GM12873 (cell line): Measurements from ENCODE around the gene GDPD5.

ENCODE experiments used
- TF ChIP-seq, protein P1 (sequence below): IDR thresholded peaks from 2 replicates; pipeline ENCODE4 v1.5.1; 2012; ENCODE audit warnings: low read depth, mild to moderate bottlenecking, moderate library complexity, low read length, control low read depth; ENCODE audit not compliant: insufficient read depth; ENCODE audit errors: missing control alignments

GDPD5 gene

DNA sequence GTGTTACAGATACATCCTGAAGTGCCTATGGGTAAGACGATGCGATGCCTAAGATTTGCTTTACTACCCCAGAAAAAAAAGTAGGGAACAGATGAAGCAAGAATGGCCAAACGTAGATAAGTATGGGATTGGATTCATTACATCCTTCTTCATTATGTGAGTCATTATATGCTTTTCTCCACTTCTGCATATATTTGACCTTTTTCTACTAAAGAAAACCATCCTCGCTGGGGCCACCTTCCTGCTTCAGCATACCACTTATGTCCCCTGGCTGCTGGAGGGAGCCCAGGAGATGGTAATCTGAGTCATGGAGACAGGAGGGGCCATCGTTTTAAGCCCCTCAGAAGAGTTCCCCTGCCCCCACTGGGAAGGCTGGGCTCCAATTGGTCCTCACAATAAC, 78.3 kb downstream of the GDPD5 start:
- TF ChIP-seq, protein P1, sequence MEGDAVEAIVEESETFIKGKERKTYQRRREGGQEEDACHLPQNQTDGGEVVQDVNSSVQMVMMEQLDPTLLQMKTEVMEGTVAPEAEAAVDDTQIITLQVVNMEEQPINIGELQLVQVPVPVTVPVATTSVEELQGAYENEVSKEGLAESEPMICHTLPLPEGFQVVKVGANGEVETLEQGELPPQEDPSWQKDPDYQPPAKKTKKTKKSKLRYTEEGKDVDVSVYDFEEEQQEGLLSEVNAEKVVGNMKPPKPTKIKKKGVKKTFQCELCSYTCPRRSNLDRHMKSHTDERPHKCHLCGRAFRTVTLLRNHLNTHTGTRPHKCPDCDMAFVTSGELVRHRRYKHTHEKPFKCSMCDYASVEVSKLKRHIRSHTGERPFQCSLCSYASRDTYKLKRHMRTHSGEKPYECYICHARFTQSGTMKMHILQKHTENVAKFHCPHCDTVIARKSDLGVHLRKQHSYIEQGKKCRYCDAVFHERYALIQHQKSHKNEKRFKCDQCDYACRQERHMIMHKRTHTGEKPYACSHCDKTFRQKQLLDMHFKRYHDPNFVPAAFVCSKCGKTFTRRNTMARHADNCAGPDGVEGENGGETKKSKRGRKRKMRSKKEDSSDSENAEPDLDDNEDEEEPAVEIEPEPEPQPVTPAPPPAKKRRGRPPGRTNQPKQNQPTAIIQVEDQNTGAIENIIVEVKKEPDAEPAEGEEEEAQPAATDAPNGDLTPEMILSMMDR, result no peak

DNA sequence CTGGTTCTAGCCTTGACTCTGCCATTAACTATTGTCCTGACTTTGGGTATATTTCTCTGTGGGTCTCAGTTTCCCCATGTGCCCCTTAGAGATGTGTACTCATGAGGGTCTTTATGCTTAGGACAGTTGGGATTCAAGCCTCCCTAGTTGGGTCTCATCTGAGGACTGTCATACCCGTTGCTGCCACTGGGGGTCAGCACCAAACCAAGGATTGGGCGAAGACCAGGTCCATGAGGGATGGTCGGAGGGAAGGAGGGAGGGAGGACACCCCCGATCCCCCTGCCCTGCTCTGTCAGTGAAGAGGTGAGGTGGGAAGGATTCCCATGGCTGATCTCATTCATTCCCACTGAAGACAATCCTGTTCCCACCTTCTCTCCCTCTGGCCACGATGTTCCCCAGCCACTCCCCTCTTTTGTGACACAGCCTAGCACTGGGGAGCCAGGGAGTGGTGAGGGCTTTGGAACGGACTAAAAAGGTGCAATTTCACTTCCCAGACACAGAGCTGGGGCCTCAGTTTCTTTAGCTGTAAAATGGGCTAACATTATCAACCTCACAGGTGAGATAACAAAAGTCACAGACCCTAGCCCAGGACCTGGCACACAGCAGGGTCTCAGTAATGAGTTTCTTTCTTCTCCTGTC, 80.3 kb downstream of the GDPD5 start:
- TF ChIP-seq, protein P1, result peak; percentile 98

DNA sequence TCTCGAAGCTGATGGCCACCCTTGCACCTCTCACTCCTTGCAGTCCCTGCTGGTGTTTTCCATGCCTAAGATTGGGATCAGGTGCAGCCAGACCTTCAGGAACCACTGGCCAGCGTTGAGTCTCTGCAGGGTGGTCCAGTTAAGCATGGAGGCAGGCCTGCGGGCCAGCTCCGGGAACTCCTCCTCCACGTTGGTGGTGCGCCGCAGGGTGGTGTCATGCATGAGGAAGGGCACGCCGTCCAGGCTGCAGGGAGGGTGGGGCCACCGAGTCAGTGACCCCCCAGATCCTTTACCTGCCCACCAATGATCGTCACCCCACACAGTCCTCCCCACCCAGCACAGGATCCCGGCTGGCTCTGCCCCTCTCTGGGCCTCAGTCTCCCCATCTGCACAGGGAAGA, 82.7 kb downstream of the GDPD5 start:
- TF ChIP-seq, protein P1, result no peak

DNA sequence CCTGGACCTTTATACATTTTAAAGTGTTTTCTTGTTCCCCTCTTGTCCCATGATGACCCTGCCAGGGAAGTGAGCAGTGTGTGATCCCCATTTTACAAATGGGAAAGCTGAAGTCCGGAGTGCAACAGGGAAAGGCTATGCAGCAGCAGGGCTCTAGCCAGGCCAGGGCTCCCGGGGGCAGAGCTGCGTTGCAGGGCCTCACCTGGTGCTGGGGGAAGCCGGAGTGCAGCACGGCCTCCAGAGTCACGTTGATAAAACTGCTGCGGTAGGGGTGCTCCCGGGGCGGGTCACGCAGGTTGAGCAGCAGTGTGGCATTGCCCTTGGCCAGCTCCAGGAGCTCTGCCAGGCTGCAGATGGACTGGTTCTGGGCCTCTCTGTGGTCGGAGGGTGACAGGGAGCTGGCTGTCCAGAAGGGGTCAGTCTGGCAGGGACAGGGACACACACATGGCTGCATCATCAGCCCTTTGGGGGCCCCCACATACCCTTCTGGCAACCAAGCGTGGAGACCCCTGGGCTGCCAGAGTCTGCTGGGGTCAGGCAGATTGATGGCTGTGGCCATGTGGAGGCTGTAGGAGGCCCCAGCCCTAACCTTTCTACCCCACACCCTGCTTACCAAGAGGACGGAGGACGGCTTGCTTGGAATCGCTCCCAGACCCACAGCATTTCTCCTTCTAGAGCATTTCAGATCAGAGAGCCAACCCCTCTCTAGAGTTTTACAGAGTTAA, 83.4 kb downstream of the GDPD5 start:
- TF ChIP-seq, protein P1, result no peak

DNA sequence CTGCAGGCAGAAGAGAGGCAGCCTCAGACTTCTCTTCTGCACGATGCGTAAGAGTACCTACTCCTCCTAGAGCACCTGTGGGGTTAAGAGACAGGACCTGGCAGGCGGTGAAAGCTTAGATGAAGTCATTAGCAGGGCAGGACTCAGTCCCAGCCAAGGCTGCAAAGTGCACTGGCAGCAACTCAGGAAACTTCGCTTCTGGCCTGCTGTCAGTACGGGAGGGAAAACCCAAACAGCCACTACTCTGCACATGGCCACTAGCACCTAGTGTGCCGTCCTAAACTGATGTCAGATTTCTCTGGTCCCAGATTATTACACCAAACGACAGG, 84.0 kb downstream of the GDPD5 start:
- TF ChIP-seq, protein P1, result no peak

DNA sequence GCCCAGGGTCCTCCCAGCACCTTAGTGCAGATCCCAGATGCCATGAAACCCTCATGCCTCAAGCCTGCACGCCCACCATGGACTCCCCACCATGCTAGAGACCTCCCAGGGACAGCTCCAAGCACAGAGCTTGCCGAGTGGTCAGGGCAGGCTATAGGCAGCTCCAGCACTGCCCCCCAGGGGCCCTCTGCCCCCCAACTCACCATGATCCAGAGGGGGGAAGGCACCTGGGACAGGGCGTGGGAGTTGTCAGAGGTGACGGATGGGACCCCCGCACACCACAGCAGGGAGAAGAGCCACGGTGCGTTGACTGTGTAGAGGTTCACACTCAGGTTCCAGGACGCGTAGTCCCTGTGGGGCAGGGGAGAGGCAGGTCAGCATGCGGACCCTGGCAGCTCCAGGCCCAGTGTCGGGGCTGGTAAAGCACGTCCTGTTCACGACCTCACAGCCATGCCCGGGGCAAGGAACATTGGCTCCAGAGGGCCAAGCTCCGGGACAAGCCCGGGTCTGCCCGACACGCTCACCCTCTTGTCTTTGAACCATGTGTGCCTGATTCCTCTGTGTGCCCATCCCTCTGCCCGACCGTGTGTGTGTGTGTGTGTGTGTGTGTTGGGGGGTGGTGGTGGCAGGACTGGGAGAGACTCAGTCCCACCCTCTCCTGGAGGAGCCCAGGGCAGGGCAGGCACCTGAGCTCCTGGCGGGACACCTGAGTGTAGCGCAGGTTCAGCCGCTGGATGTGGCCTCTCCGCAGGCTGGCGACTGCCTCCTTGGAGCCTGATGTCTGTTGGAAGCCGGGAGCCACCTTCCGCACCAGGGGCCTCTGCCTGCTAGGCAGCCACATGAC, 84.6 kb downstream of the GDPD5 start:
- TF ChIP-seq, protein P1, result no peak

DNA sequence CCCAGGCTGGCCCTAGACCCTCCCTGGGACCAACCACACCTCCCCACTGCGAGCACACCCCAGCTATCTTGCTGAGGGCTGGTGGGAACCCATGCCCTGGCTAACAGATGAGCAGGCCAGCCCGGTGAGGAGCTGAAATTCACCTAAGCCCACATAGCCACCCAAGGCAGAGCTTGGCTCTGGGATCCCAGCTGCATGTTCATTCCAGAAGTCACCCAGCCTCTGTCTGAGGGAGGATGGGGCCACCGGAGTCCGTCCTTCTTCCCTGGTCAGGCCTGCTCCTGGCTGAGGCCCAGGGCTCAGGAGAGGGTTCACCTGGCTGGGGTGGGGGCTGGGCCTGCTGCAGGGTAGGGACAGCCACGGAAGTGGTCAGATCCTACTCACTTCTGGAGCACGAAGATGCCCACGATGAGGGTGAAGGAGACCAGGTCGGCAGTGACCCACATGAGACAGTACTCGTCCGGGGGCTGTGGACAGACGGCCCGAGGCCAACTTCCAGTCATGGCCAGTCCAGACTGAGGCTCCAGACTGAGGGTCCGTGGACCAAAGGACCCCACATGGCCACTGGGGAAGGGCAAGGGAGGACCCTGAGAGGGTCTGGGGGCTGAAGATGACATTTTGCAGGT, 86.1 kb downstream of the GDPD5 start:
- TF ChIP-seq, protein P1, result no peak
